Measurements from ENCODE around the gene EXD2. TPM values are rescaled to one million over a fixed set of nuclear protein-coding genes. Genes with fewer than 3 reads are reported as not detected.

EXD2 gene
- total and polyA plus RNA-seq, 2 experiments from 2014 or later: 10.3 to 23.3 TPM

- Mint-ChIP-seq H3K4me3 (no peak overlapping the region), H3K9me3 (no peaks in the 10 kb centered on the region), H3K27ac (no peak overlapping the region), H3K27me3 (ENCODE audit: insufficient read depth, low read depth, poor library complexity) (no peaks in the 10 kb centered on the region), H3K36me3 (ENCODE audit: low read depth) (peaks cover 11% of the 10 kb centered on the region; the same call in 2 of the 3 replicates), H3K4me1 (peaks cover 5% of the 10 kb centered on the region)
- H4K20me1 ChIP-seq (replicated peaks; ENCODE audit: insufficient read depth): no peaks in the 10 kb centered on the region
- no peak overlapping the region for H3K4me2 ChIP-seq
- H3F3A ChIP-seq (replicated peaks; ENCODE audit: low read depth): no peaks in the 10 kb centered on the region
- H3K27ac ChIP-seq (ENCODE audit: low read depth): peak overlapping the region; percentile 73; the same call in 1 of the 2 replicates
- H3K9me2 ChIP-seq (ENCODE audit: insufficient read depth): no peaks in the 10 kb centered on the region
- peaks cover 4% of the 10 kb centered on the region; the same call in 1 of the 2 replicates for H3K36me3 ChIP-seq (ENCODE audit: insufficient read depth)
- H3K4me3 ChIP-seq: no peak overlapping the region
- H3K79me2 ChIP-seq (replicated peaks; ENCODE audit: insufficient read depth): no peaks in the 10 kb centered on the region
- no peak for ATAC-seq
- H3K4me1 ChIP-seq (ENCODE audit: insufficient read depth): no peaks in the 10 kb centered on the region
- no peak for DNase-seq (ENCODE audit: low spot score)
- TF ChIP-seq EZH2phosphoT487 (IDR thresholded peaks at IDR 0.05; ENCODE audit: unreplicated experiment): no peak
- H3K27me3 ChIP-seq (ENCODE audit: insufficient read depth): no peaks in the 10 kb centered on the region
- no peak overlapping the region for H2AFZ ChIP-seq
Measured at GRCh38 chr14:69241577-69241976, 50.3 kb downstream of the EXD2 start.

GRCh38 chr14:69242311-69243224 lies 51.3 kb downstream of the EXD2 start:
- Histone ChIP-seq H3K4me3 (no peak overlapping the region), H2AFZ (no peak overlapping the region), H4K20me1 (replicated peaks; ENCODE audit: insufficient read depth) (no peaks in the 10 kb centered on the region), H3K9me2 (ENCODE audit: insufficient read depth) (no peaks in the 10 kb centered on the region), H3K27ac (ENCODE audit: low read depth) (no peak overlapping the region), H3K4me1 (ENCODE audit: insufficient read depth) (no peaks in the 10 kb centered on the region), H3K4me2 (no peak overlapping the region), H3K79me2 (replicated peaks; ENCODE audit: insufficient read depth) (no peaks in the 10 kb centered on the region), H3K27me3 (ENCODE audit: insufficient read depth) (no peaks in the 10 kb centered on the region), H3K36me3 (ENCODE audit: insufficient read depth) (peaks cover under 1% of the 10 kb centered on the region; the same call in 1 of the 2 replicates), H3F3A (replicated peaks; ENCODE audit: low read depth) (no peaks in the 10 kb centered on the region)
- Mint-ChIP-seq H3K9me3 (no peaks in the 10 kb centered on the region), H3K36me3 (ENCODE audit: low read depth) (peaks cover 7% of the 10 kb centered on the region; the same call in 2 of the 3 replicates), H3K27ac (no peak overlapping the region), H3K27me3 (ENCODE audit: insufficient read depth, low read depth, poor library complexity) (no peaks in the 10 kb centered on the region), H3K4me3 (no peak overlapping the region), H3K4me1 (peaks cover 5% of the 10 kb centered on the region)
- ATAC-seq: peak; percentile 87
- peak; percentile 82 for DNase-seq (ENCODE audit: low spot score)
- peak; percentile 73 to 90 for TF ChIP-seq CTCF (conservative IDR thresholded peaks at IDR 0.05; ENCODE audit: low read depth in 2 of 2)
- TF ChIP-seq NANOG (IDR thresholded peaks at IDR 0.05; ENCODE audit: borderline replicate concordance): no peak

- Histone ChIP-seq H3K4me2 (no peak overlapping the region), H3K27me3 (ENCODE audit: insufficient read depth) (no peaks in the 10 kb centered on the region), H3K4me3 (no peak overlapping the region), H3K4me1 (ENCODE audit: insufficient read depth) (no peaks in the 10 kb centered on the region), H3K36me3 (ENCODE audit: insufficient read depth) (no peaks in the 10 kb centered on the region), H3K27ac (ENCODE audit: low read depth) (no peak overlapping the region), H3K9me2 (ENCODE audit: insufficient read depth) (no peaks in the 10 kb centered on the region), H2AFZ (no peak overlapping the region), H3K79me2 (replicated peaks; ENCODE audit: insufficient read depth) (no peaks in the 10 kb centered on the region), H4K20me1 (replicated peaks; ENCODE audit: insufficient read depth) (no peaks in the 10 kb centered on the region), H3F3A (replicated peaks; ENCODE audit: low read depth) (no peaks in the 10 kb centered on the region)
- Mint-ChIP-seq H3K4me1 (no peaks in the 10 kb centered on the region), H3K36me3 (ENCODE audit: low read depth) (no peaks in the 10 kb centered on the region), H3K9me3 (no peaks in the 10 kb centered on the region), H3K27me3 (ENCODE audit: insufficient read depth, low read depth, poor library complexity) (no peaks in the 10 kb centered on the region), H3K4me3 (no peak overlapping the region), H3K27ac (no peak overlapping the region)
- ATAC-seq (no peak), DNase-seq (ENCODE audit: low spot score) (no peak)
- TF ChIP-seq ETS1 (IDR thresholded peaks at IDR 0.05) (no peak), REST (IDR thresholded peaks at IDR 0.05; ENCODE audit: unreplicated experiment) (no peak), NANOG (IDR thresholded peaks at IDR 0.05; ENCODE audit: borderline replicate concordance) (no peak), ZNF331 (CRISPR knock-in tag; IDR thresholded peaks at IDR 0.05; ENCODE audit: low read depth) (no peak), POLR2AphosphoS5 (IDR thresholded peaks at IDR 0.05; ENCODE audit: low read depth) (no peak), EZH2 (IDR thresholded peaks at IDR 0.05; ENCODE audit: low read depth, unreplicated experiment) (no peak), ZNF114 (CRISPR knock-in tag; IDR thresholded peaks at IDR 0.05) (no peak), STAT1 (IDR thresholded peaks at IDR 0.05; ENCODE audit: unreplicated experiment) (no peak), JUNB (IDR thresholded peaks at IDR 0.05; ENCODE audit: unreplicated experiment) (no peak)
Measured at GRCh38 chr14:69244946-69245345, 53.6 kb downstream of the EXD2 start.

Measured in GM23338 (cell line).